ENCODE results near the gene ARVCF. TPM values are rescaled to one million over a fixed set of nuclear protein-coding genes. Genes with fewer than 3 reads are reported as not detected.

The ARVCF gene
- total and polyA plus RNA-seq, 2 experiments from 2014 or later: 15.6 to 122 TPM

DNA sequence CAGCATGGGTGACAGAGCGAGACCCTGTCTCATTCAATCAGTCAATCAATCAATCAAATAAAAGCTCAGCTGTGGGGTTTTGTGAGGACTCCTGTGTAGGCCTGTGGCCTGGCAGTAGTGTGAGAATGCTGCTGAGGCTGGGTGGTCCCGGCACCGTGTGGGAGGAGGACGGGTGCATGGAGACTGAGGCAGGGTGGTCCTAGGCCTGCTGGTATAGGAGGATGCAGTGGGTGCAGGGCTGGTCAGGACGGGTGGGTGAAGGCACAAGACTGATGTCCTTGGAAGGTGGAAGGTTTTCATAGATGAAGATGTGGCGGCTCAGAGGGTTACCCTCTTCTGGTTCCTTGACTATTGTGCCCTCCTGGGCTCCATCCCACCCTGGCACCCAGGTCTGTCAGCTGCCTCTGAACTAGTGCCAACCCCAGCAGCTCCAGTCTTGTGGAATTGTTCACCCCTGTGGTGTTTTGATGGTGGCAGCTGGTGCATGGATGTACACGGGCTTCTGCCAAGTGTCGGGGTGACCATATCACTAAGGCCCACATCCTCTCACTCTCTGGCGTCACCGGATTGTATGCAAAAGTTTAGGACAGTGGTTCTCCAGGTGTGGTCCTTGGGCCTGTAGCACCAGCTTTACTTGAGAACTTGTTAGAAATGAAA is 28.0 kb upstream of the ARVCF start:
- Mint-ChIP-seq H3K36me3 (ENCODE audit: low read depth) (peaks cover 22% of the 10 kb centered on the region), H3K27me3 (ENCODE audit: insufficient read depth, low read depth, poor library complexity) (peaks cover 3% of the 10 kb centered on the region), H3K9me3 (peaks cover 16% of the 10 kb centered on the region), H3K4me3 (no peak overlapping the region), H3K4me1 (no peaks in the 10 kb centered on the region), H3K27ac (no peak overlapping the region)
- no peak for TF ChIP-seq CREB1 (CRISPR knock-in tag; IDR thresholded peaks at IDR 0.05; ENCODE audit: low read depth)
- no peak for TF ChIP-seq STAT1 (IDR thresholded peaks at IDR 0.05; ENCODE audit: unreplicated experiment)
- no peak for TF ChIP-seq NANOG (IDR thresholded peaks at IDR 0.05; ENCODE audit: borderline replicate concordance)
- TF ChIP-seq JUNB (IDR thresholded peaks at IDR 0.05; ENCODE audit: unreplicated experiment): no peak
- no peak for TF ChIP-seq ZNF331 (CRISPR knock-in tag; IDR thresholded peaks at IDR 0.05; ENCODE audit: low read depth)
- TF ChIP-seq EZH2 (IDR thresholded peaks at IDR 0.05; ENCODE audit: low read depth, unreplicated experiment): no peak
- no peak for TF ChIP-seq EZH2phosphoT487 (IDR thresholded peaks at IDR 0.05; ENCODE audit: unreplicated experiment)
- TF ChIP-seq, protein P1, sequence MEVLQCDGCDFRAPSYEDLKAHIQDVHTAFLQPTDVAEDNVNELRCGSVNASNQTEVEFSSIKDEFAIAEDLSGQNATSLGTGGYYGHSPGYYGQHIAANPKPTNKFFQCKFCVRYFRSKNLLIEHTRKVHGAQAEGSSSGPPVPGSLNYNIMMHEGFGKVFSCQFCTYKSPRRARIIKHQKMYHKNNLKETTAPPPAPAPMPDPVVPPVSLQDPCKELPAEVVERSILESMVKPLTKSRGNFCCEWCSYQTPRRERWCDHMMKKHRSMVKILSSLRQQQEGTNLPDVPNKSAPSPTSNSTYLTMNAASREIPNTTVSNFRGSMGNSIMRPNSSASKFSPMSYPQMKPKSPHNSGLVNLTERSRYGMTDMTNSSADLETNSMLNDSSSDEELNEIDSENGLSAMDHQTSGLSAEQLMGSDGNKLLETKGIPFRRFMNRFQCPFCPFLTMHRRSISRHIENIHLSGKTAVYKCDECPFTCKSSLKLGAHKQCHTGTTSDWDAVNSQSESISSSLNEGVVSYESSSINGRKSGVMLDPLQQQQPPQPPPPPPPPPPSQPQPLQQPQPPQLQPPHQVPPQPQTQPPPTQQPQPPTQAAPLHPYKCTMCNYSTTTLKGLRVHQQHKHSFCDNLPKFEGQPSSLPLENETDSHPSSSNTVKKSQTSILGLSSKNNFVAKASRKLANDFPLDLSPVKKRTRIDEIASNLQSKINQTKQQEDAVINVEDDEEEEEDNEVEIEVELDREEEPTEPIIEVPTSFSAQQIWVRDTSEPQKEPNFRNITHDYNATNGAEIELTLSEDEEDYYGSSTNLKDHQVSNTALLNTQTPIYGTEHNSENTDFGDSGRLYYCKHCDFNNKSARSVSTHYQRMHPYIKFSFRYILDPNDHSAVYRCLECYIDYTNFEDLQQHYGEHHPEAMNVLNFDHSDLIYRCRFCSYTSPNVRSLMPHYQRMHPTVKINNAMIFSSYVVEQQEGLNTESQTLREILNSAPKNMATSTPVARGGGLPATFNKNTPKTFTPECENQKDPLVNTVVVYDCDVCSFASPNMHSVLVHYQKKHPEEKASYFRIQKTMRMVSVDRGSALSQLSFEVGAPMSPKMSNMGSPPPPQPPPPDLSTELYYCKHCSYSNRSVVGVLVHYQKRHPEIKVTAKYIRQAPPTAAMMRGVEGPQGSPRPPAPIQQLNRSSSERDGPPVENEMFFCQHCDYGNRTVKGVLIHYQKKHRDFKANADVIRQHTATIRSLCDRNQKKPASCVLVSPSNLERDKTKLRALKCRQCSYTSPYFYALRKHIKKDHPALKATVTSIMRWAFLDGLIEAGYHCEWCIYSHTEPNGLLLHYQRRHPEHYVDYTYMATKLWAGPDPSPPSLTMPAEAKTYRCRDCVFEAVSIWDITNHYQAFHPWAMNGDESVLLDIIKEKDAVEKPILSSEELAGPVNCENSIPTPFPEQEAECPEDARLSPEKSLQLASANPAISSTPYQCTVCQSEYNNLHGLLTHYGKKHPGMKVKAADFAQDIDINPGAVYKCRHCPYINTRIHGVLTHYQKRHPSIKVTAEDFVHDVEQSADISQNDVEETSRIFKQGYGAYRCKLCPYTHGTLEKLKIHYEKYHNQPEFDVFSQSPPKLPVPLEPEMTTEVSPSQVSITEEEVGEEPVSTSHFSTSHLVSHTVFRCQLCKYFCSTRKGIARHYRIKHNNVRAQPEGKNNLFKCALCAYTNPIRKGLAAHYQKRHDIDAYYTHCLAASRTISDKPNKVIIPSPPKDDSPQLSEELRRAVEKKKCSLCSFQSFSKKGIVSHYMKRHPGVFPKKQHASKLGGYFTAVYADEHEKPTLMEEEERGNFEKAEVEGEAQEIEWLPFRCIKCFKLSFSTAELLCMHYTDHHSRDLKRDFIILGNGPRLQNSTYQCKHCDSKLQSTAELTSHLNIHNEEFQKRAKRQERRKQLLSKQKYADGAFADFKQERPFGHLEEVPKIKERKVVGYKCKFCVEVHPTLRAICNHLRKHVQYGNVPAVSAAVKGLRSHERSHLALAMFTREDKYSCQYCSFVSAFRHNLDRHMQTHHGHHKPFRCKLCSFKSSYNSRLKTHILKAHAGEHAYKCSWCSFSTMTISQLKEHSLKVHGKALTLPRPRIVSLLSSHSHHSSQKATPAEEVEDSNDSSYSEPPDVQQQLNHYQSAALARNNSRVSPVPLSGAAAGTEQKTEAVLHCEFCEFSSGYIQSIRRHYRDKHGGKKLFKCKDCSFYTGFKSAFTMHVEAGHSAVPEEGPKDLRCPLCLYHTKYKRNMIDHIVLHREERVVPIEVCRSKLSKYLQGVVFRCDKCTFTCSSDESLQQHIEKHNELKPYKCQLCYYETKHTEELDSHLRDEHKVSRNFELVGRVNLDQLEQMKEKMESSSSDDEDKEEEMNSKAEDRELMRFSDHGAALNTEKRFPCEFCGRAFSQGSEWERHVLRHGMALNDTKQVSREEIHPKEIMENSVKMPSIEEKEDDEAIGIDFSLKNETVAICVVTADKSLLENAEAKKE (CRISPR knock-in tag; IDR thresholded peaks at IDR 0.05): no peak
- TF ChIP-seq POLR2AphosphoS5 (IDR thresholded peaks at IDR 0.05; ENCODE audit: low read depth): no peak
- TF ChIP-seq, protein P2, sequence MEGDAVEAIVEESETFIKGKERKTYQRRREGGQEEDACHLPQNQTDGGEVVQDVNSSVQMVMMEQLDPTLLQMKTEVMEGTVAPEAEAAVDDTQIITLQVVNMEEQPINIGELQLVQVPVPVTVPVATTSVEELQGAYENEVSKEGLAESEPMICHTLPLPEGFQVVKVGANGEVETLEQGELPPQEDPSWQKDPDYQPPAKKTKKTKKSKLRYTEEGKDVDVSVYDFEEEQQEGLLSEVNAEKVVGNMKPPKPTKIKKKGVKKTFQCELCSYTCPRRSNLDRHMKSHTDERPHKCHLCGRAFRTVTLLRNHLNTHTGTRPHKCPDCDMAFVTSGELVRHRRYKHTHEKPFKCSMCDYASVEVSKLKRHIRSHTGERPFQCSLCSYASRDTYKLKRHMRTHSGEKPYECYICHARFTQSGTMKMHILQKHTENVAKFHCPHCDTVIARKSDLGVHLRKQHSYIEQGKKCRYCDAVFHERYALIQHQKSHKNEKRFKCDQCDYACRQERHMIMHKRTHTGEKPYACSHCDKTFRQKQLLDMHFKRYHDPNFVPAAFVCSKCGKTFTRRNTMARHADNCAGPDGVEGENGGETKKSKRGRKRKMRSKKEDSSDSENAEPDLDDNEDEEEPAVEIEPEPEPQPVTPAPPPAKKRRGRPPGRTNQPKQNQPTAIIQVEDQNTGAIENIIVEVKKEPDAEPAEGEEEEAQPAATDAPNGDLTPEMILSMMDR (conservative IDR thresholded peaks at IDR 0.05; ENCODE audit: low read depth in 2 of 2): no peak
- TF ChIP-seq, protein P3, sequence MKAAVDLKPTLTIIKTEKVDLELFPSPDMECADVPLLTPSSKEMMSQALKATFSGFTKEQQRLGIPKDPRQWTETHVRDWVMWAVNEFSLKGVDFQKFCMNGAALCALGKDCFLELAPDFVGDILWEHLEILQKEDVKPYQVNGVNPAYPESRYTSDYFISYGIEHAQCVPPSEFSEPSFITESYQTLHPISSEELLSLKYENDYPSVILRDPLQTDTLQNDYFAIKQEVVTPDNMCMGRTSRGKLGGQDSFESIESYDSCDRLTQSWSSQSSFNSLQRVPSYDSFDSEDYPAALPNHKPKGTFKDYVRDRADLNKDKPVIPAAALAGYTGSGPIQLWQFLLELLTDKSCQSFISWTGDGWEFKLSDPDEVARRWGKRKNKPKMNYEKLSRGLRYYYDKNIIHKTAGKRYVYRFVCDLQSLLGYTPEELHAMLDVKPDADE (IDR thresholded peaks at IDR 0.05): no peak
- TF ChIP-seq, protein P4, sequence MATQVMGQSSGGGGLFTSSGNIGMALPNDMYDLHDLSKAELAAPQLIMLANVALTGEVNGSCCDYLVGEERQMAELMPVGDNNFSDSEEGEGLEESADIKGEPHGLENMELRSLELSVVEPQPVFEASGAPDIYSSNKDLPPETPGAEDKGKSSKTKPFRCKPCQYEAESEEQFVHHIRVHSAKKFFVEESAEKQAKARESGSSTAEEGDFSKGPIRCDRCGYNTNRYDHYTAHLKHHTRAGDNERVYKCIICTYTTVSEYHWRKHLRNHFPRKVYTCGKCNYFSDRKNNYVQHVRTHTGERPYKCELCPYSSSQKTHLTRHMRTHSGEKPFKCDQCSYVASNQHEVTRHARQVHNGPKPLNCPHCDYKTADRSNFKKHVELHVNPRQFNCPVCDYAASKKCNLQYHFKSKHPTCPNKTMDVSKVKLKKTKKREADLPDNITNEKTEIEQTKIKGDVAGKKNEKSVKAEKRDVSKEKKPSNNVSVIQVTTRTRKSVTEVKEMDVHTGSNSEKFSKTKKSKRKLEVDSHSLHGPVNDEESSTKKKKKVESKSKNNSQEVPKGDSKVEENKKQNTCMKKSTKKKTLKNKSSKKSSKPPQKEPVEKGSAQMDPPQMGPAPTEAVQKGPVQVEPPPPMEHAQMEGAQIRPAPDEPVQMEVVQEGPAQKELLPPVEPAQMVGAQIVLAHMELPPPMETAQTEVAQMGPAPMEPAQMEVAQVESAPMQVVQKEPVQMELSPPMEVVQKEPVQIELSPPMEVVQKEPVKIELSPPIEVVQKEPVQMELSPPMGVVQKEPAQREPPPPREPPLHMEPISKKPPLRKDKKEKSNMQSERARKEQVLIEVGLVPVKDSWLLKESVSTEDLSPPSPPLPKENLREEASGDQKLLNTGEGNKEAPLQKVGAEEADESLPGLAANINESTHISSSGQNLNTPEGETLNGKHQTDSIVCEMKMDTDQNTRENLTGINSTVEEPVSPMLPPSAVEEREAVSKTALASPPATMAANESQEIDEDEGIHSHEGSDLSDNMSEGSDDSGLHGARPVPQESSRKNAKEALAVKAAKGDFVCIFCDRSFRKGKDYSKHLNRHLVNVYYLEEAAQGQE (IDR thresholded peaks at IDR 0.05; ENCODE audit: unreplicated experiment): no peak
- no peak for TF ChIP-seq ZNF114 (CRISPR knock-in tag; IDR thresholded peaks at IDR 0.05)
- H3K4me1 ChIP-seq (ENCODE audit: insufficient read depth): no peaks in the 10 kb centered on the region
- no peak overlapping the region for H3K4me2 ChIP-seq
- no peak overlapping the region for H3K4me3 ChIP-seq
- no peak overlapping the region for H3K27ac ChIP-seq (ENCODE audit: low read depth)
- no peaks in the 10 kb centered on the region; the same call in none of the 2 replicates for H4K20me1 ChIP-seq (replicated peaks; ENCODE audit: insufficient read depth)
- no peaks in the 10 kb centered on the region for H3K79me2 ChIP-seq (replicated peaks; ENCODE audit: insufficient read depth)
- no peaks in the 10 kb centered on the region for H3F3A ChIP-seq (replicated peaks; ENCODE audit: low read depth)
- ATAC-seq (no peak), DNase-seq (ENCODE audit: low spot score) (no peak)
- no peak overlapping the region for H2AFZ ChIP-seq
- no peaks in the 10 kb centered on the region for H3K36me3 ChIP-seq (ENCODE audit: insufficient read depth)
- no peaks in the 10 kb centered on the region for H3K27me3 ChIP-seq (ENCODE audit: insufficient read depth)
- no peaks in the 10 kb centered on the region for H3K9me2 ChIP-seq (ENCODE audit: insufficient read depth)
